Glutamatergic neuron (in vitro differentiated cells): ENCODE measurements around the gene EFEMP2. TPM values are rescaled to one million over a fixed set of nuclear protein-coding genes. Genes with fewer than 3 reads are reported as not detected.

Experiments
- DNase-seq: peaks from one replicate; pipeline ENCODE4 v3.0.0; 2022
- H3K27ac Mint-ChIP-seq: one replicate; pipeline ENCODE4 v1.8.0; 2020; ENCODE audit warnings: mild to moderate bottlenecking, mixed read lengths, inconsistent platforms; ENCODE audit not compliant: unreplicated experiment
- H3K27me3 Mint-ChIP-seq: one replicate; pipeline ENCODE4 v1.8.0; 2020; ENCODE audit warnings: mild to moderate bottlenecking, moderate library complexity, mixed read lengths, inconsistent platforms; ENCODE audit not compliant: unreplicated experiment
- H3K36me3 Mint-ChIP-seq: one replicate; pipeline ENCODE4 v1.8.0; 2020; ENCODE audit warnings: mild to moderate bottlenecking, mixed read lengths, inconsistent platforms; ENCODE audit not compliant: unreplicated experiment
- H3K4me1 Mint-ChIP-seq: one replicate; pipeline ENCODE4 v1.8.0; 2020; ENCODE audit warnings: mild to moderate bottlenecking, low read depth, mixed read lengths, inconsistent platforms; ENCODE audit not compliant: unreplicated experiment
- H3K4me3 Mint-ChIP-seq: one replicate; pipeline ENCODE4 v1.8.0; 2020; ENCODE audit warnings: mild to moderate bottlenecking, mixed read lengths, inconsistent platforms; ENCODE audit not compliant: unreplicated experiment
- H3K9me3 Mint-ChIP-seq: one replicate; pipeline ENCODE4 v1.8.0; 2020; ENCODE audit warnings: mild to moderate bottlenecking, moderate library complexity, mixed read lengths, inconsistent platforms; ENCODE audit not compliant: unreplicated experiment
- CTCF ChIP-seq: fragments of 200-600 bp; sonication (generic); IDR thresholded peaks from one replicate; pipeline ENCODE4 v1.5.0; 2021; ENCODE audit not compliant: partially characterized antibody, unreplicated experiment
- total RNA-seq: library from RNA; stranded (reverse); fragmentation: NEBNext Ultra II Directional; extraction: Animal tissue kit (Norgen Biotek cat#: 25700); gene quantifications from one replicate; pipeline ENCODE4 v1.2.1, GENCODE V29; 2021; ENCODE audit not compliant: unreplicated experiment

EFEMP2 gene
- total RNA-seq, 1 donor from 2014 or later, result 16.3 TPM

DNA sequence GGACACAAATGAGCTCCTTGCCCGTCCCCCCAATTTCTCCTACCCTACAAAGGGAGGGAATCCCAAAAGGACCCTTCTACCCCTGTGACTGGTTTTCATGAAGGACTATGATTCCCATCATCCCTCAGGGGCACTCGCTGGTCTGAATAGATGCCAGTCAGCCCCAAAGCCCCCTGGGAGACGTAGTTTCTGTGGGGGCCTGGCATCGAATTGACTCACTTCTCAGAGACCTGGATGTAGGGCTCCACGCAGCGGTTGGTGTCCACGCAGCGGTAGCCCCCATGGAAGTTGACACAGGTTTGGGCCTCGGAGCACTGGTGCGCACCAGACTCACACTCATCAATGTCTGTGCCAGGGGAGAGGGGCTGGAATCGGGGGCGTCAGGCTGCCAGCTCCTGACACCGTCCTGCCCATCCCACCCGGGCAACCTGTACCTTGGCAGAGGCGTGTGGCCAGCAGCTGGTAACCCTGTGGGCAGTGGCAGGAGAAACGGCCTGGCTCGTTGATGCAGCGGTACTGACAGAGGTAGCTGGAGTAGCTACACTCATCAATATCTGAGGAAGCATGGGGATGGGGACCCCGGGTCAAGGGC lies 4.4 kb downstream of the EFEMP2 start:
- Mint-ChIP-seq H3K4me3 (peak overlapping the region; percentile 75), H3K9me3 (peaks cover 8% of the 10 kb centered on the region), H3K4me1 (peaks cover 26% of the 10 kb centered on the region), H3K36me3 (no peaks in the 10 kb centered on the region), H3K27ac (peak overlapping the region; percentile 62), H3K27me3 (peaks cover 24% of the 10 kb centered on the region)
- TF ChIP-seq CTCF, result no peak
- DNase-seq, result no peak

GRCh38 chr11:65867284-65868071 lies 5.1 kb downstream of the EFEMP2 start:
- peaks cover 8% of the 10 kb centered on the region for H3K9me3 Mint-ChIP-seq
- peak overlapping the region; percentile 75 for H3K4me3 Mint-ChIP-seq
- H3K36me3 Mint-ChIP-seq, result peaks cover 4% of the 10 kb centered on the region
- peak; percentile 63 for DNase-seq
- peaks cover 23% of the 10 kb centered on the region for H3K27me3 Mint-ChIP-seq
- TF ChIP-seq CTCF, result no peak
- peaks cover 23% of the 10 kb centered on the region for H3K4me1 Mint-ChIP-seq
- H3K27ac Mint-ChIP-seq, result peak overlapping the region; percentile 62

- Mint-ChIP-seq H3K27ac (no peak overlapping the region), H3K4me3 (no peak overlapping the region), H3K36me3 (peaks cover 4% of the 10 kb centered on the region), H3K9me3 (peaks cover 10% of the 10 kb centered on the region), H3K4me1 (peaks cover 23% of the 10 kb centered on the region), H3K27me3 (peaks cover 22% of the 10 kb centered on the region)
- TF ChIP-seq CTCF, result no peak
- DNase-seq, result no peak
Measured at GRCh38 chr11:65866509-65867283, 5.9 kb downstream of the EFEMP2 start.

DNA sequence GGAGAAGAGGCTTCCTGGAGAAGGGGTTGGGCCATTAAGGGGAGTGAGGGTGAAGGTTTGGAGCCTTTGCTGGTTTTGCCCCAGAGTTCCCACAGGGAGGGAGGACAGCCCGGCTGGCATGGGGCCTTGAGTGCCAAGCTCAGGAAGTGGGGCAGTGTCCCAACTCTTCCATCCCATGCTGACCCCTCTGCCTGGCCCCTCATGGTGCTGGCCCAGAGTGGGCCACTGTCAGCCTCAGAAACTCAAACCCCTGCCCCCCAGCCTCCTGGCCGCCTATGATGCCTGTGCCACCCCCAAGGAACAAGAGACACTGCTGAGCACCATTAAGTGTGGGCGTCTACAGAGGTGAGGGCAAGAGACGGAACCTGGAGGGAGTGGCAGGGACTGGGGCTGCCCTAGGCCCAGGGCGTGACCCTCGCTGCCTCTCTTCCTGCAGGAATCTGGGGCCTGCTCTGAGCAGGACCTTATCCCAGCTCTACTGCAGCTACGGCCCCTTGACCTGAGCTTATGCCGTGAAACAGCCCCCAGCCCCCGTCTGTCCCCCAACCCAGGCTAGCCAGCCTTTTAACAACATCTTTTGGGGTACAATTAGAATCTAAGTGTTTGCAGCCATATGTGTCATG lies 6.9 kb downstream of the EFEMP2 start:
- Mint-ChIP-seq H3K4me1 (peaks cover 20% of the 10 kb centered on the region), H3K4me3 (no peak overlapping the region), H3K27ac (no peak overlapping the region), H3K36me3 (peaks cover 4% of the 10 kb centered on the region), H3K9me3 (peaks cover 13% of the 10 kb centered on the region), H3K27me3 (peaks cover 25% of the 10 kb centered on the region)
- no peak for TF ChIP-seq CTCF
- no peak for DNase-seq
